ENCODE measurements around the gene GLIS1. TPM values are rescaled to one million over a fixed set of nuclear protein-coding genes. Genes with fewer than 3 reads are reported as not detected.
A peak's percentile ranks its signal among the peaks of the same experiment; 100 is the strongest.

Gene GLIS1
- total RNA-seq, 1 donor from 2014 or later = 0.16 TPM

GRCh38 chr1:53591924-53592323 is 147.0 kb downstream of the GLIS1 start:
- Histone ChIP-seq H3K27ac (replicated peaks) (peak overlapping the region; percentile 56), H3K9me3 (replicated peaks) (no peaks in the 10 kb centered on the region), H3K4me3 (no peak overlapping the region), H3K27me3 (ENCODE audit: low read depth) (peaks cover 61% of the 10 kb centered on the region), H3K36me3 (no peaks in the 10 kb centered on the region), H3K4me1 (no peaks in the 10 kb centered on the region)
- DNase-seq = no peak
- intact Hi-C loops (cut with micrococcal nuclease) = no loop called here
- TF ChIP-seq, protein P1, sequence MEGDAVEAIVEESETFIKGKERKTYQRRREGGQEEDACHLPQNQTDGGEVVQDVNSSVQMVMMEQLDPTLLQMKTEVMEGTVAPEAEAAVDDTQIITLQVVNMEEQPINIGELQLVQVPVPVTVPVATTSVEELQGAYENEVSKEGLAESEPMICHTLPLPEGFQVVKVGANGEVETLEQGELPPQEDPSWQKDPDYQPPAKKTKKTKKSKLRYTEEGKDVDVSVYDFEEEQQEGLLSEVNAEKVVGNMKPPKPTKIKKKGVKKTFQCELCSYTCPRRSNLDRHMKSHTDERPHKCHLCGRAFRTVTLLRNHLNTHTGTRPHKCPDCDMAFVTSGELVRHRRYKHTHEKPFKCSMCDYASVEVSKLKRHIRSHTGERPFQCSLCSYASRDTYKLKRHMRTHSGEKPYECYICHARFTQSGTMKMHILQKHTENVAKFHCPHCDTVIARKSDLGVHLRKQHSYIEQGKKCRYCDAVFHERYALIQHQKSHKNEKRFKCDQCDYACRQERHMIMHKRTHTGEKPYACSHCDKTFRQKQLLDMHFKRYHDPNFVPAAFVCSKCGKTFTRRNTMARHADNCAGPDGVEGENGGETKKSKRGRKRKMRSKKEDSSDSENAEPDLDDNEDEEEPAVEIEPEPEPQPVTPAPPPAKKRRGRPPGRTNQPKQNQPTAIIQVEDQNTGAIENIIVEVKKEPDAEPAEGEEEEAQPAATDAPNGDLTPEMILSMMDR (IDR thresholded peaks at IDR 0.05; ENCODE audit: borderline replicate concordance) = no peak

GRCh38 chr1:53590531-53591515 is 148.1 kb downstream of the GLIS1 start:
- Histone ChIP-seq H3K4me1 (no peaks in the 10 kb centered on the region), H3K27me3 (ENCODE audit: low read depth) (peaks cover 60% of the 10 kb centered on the region), H3K27ac (replicated peaks) (peak overlapping the region; percentile 56), H3K36me3 (no peaks in the 10 kb centered on the region), H3K4me3 (no peak overlapping the region), H3K9me3 (replicated peaks) (no peaks in the 10 kb centered on the region)
- no peak for DNase-seq
- TF ChIP-seq, protein P1 (IDR thresholded peaks at IDR 0.05; ENCODE audit: borderline replicate concordance) = no peak
- intact Hi-C loops (cut with micrococcal nuclease) = no loop called here

GRCh38 chr1:53590104-53590503 is 148.9 kb downstream of the GLIS1 start:
- Histone ChIP-seq H3K4me3 (no peak overlapping the region), H3K36me3 (no peaks in the 10 kb centered on the region), H3K9me3 (replicated peaks) (no peaks in the 10 kb centered on the region), H3K4me1 (no peaks in the 10 kb centered on the region), H3K27me3 (ENCODE audit: low read depth) (peaks cover 58% of the 10 kb centered on the region), H3K27ac (replicated peaks) (peak overlapping the region; percentile 33)
- TF ChIP-seq, protein P1 (IDR thresholded peaks at IDR 0.05; ENCODE audit: borderline replicate concordance) = no peak
- DNase-seq = no peak
- intact Hi-C loops (cut with micrococcal nuclease) = no loop called here

- Histone ChIP-seq H3K27me3 (ENCODE audit: low read depth) (peaks cover 50% of the 10 kb centered on the region), H3K27ac (replicated peaks) (no peak overlapping the region), H3K4me3 (no peak overlapping the region), H3K9me3 (replicated peaks) (no peaks in the 10 kb centered on the region), H3K4me1 (no peaks in the 10 kb centered on the region), H3K36me3 (no peaks in the 10 kb centered on the region)
- TF ChIP-seq, protein P1 (IDR thresholded peaks at IDR 0.05; ENCODE audit: borderline replicate concordance) = no peak
- DNase-seq = no peak
- intact Hi-C loops (cut with micrococcal nuclease) = no loop called here
These were observed 149.7 kb downstream of the GLIS1 start for GRCh38 chr1:53589043-53589887.

- Histone ChIP-seq H3K27ac (replicated peaks) (no peak overlapping the region), H3K9me3 (replicated peaks) (no peaks in the 10 kb centered on the region), H3K4me1 (no peaks in the 10 kb centered on the region), H3K27me3 (ENCODE audit: low read depth) (peaks cover 48% of the 10 kb centered on the region), H3K36me3 (no peaks in the 10 kb centered on the region), H3K4me3 (no peak overlapping the region)
- no peak for DNase-seq
- intact Hi-C loops (cut with micrococcal nuclease) = no loop called here
- TF ChIP-seq, protein P1 (IDR thresholded peaks at IDR 0.05; ENCODE audit: borderline replicate concordance) = no peak
These were observed 150.7 kb downstream of the GLIS1 start for GRCh38 chr1:53588053-53588779.
